ENCODE results near the gene FAHD1. TPM values are rescaled to one million over a fixed set of nuclear protein-coding genes. Genes with fewer than 3 reads are reported as not detected.

FAHD1 gene
- polyA plus RNA-seq, 1 donor from 2014 or later: 73.5 TPM

DNA sequence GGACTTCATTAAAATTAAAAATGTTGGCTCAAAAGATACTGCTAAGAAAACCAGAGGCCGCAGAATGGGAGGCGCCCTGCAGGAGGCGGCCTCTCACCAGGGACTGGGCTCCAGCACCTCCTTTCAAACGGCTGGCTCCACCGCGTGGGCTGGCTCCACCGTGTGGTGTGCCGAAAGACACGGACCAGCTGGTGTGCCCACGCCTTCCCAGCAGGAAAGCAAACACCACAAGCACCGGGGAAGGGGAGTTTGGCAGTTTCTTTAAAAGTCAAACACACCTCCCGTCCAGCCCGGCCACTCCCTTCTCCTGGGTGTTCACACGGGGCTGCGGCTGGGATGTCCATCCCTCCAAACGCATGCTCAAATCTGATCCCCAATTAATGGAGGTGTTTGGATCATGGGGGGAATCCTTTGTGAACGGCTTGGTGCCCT is 14.3 kb upstream of the FAHD1 start:
- H3K27ac ChIP-seq (ENCODE audit: low read length): no peak overlapping the region

GRCh38 chr16:1815461-1815860 is 11.5 kb upstream of the FAHD1 start:
- Histone ChIP-seq H3K4me2 (ENCODE audit: low read length) (no peak overlapping the region), H3K79me2 (replicated peaks; ENCODE audit: insufficient read depth, low read length) (no peaks in the 10 kb centered on the region), H2AFZ (ENCODE audit: low read depth, low read length) (no peak overlapping the region), H3K27me3 (ENCODE audit: insufficient read depth, low read depth, low read length) (no peaks in the 10 kb centered on the region), H3F3A (ENCODE audit: insufficient read depth, low read length, poor library complexity, severe bottlenecking) (no peaks in the 10 kb centered on the region), H3K9ac (ENCODE audit: low read length) (no peak overlapping the region), H4K20me1 (ENCODE audit: insufficient read depth) (no peaks in the 10 kb centered on the region), H3K27ac (ENCODE audit: low read length) (no peak overlapping the region), H3K9me3 (ENCODE audit: low read length) (no peaks in the 10 kb centered on the region), H3K4me3 (ENCODE audit: low read length) (no peak overlapping the region), H3K9me2 (ENCODE audit: insufficient read depth, low read length) (no peaks in the 10 kb centered on the region), H3K36me3 (ENCODE audit: insufficient read depth, low read length) (no peaks in the 10 kb centered on the region)
- no peak for TF ChIP-seq POLR2AphosphoS5 (IDR thresholded peaks at IDR 0.05)
- no peak for TF ChIP-seq RAD21 (conservative IDR thresholded peaks at IDR 0.05)
- TF ChIP-seq EP300 (conservative IDR thresholded peaks at IDR 0.05; ENCODE audit: poor library complexity, severe bottlenecking): no peak
- TF ChIP-seq MXI1 (conservative IDR thresholded peaks at IDR 0.05; ENCODE audit: poor library complexity, severe bottlenecking): no peak
- no peak for TF ChIP-seq EZH2 (IDR thresholded peaks at IDR 0.05; ENCODE audit: borderline replicate concordance, insufficient read depth, low read length, poor library complexity, severe bottlenecking)
- TF ChIP-seq, protein P1, sequence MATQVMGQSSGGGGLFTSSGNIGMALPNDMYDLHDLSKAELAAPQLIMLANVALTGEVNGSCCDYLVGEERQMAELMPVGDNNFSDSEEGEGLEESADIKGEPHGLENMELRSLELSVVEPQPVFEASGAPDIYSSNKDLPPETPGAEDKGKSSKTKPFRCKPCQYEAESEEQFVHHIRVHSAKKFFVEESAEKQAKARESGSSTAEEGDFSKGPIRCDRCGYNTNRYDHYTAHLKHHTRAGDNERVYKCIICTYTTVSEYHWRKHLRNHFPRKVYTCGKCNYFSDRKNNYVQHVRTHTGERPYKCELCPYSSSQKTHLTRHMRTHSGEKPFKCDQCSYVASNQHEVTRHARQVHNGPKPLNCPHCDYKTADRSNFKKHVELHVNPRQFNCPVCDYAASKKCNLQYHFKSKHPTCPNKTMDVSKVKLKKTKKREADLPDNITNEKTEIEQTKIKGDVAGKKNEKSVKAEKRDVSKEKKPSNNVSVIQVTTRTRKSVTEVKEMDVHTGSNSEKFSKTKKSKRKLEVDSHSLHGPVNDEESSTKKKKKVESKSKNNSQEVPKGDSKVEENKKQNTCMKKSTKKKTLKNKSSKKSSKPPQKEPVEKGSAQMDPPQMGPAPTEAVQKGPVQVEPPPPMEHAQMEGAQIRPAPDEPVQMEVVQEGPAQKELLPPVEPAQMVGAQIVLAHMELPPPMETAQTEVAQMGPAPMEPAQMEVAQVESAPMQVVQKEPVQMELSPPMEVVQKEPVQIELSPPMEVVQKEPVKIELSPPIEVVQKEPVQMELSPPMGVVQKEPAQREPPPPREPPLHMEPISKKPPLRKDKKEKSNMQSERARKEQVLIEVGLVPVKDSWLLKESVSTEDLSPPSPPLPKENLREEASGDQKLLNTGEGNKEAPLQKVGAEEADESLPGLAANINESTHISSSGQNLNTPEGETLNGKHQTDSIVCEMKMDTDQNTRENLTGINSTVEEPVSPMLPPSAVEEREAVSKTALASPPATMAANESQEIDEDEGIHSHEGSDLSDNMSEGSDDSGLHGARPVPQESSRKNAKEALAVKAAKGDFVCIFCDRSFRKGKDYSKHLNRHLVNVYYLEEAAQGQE (IDR thresholded peaks at IDR 0.05; ENCODE audit: borderline replicate concordance): no peak
- TF ChIP-seq TAF1 (IDR thresholded peaks at IDR 0.05; ENCODE audit: low read depth): no peak
- no peak for TF ChIP-seq SMC3 (conservative IDR thresholded peaks at IDR 0.05; ENCODE audit: poor library complexity)
- TF ChIP-seq, protein P2, sequence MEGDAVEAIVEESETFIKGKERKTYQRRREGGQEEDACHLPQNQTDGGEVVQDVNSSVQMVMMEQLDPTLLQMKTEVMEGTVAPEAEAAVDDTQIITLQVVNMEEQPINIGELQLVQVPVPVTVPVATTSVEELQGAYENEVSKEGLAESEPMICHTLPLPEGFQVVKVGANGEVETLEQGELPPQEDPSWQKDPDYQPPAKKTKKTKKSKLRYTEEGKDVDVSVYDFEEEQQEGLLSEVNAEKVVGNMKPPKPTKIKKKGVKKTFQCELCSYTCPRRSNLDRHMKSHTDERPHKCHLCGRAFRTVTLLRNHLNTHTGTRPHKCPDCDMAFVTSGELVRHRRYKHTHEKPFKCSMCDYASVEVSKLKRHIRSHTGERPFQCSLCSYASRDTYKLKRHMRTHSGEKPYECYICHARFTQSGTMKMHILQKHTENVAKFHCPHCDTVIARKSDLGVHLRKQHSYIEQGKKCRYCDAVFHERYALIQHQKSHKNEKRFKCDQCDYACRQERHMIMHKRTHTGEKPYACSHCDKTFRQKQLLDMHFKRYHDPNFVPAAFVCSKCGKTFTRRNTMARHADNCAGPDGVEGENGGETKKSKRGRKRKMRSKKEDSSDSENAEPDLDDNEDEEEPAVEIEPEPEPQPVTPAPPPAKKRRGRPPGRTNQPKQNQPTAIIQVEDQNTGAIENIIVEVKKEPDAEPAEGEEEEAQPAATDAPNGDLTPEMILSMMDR (IDR thresholded peaks at IDR 0.05; ENCODE audit: poor library complexity, severe bottlenecking): no peak

More for the DNA sequence above, 14.3 kb upstream of the FAHD1 start:
- Histone ChIP-seq H2AFZ (ENCODE audit: low read depth, low read length) (no peak overlapping the region), H3K79me2 (replicated peaks; ENCODE audit: insufficient read depth, low read length) (no peaks in the 10 kb centered on the region), H3K36me3 (ENCODE audit: insufficient read depth, low read length) (no peaks in the 10 kb centered on the region), H3K9me3 (ENCODE audit: low read length) (no peaks in the 10 kb centered on the region), H3F3A (ENCODE audit: insufficient read depth, low read length, poor library complexity, severe bottlenecking) (no peaks in the 10 kb centered on the region), H3K4me2 (ENCODE audit: low read length) (no peak overlapping the region), H4K20me1 (ENCODE audit: insufficient read depth) (no peaks in the 10 kb centered on the region), H3K9ac (ENCODE audit: low read length) (no peak overlapping the region), H3K9me2 (ENCODE audit: insufficient read depth, low read length) (no peaks in the 10 kb centered on the region), H3K4me3 (ENCODE audit: low read length) (no peak overlapping the region), H3K27me3 (ENCODE audit: insufficient read depth, low read depth, low read length) (no peaks in the 10 kb centered on the region)
- TF ChIP-seq TAF1 (IDR thresholded peaks at IDR 0.05; ENCODE audit: low read depth): no peak
- no peak for TF ChIP-seq MXI1 (conservative IDR thresholded peaks at IDR 0.05; ENCODE audit: poor library complexity, severe bottlenecking)
- TF ChIP-seq, protein P2 (IDR thresholded peaks at IDR 0.05; ENCODE audit: poor library complexity, severe bottlenecking): no peak
- TF ChIP-seq SMC3 (conservative IDR thresholded peaks at IDR 0.05; ENCODE audit: poor library complexity): no peak
- no peak for TF ChIP-seq RAD21 (conservative IDR thresholded peaks at IDR 0.05)
- TF ChIP-seq, protein P1 (IDR thresholded peaks at IDR 0.05; ENCODE audit: borderline replicate concordance): no peak
- no peak for TF ChIP-seq POLR2AphosphoS5 (IDR thresholded peaks at IDR 0.05)
- no peak for TF ChIP-seq EZH2 (IDR thresholded peaks at IDR 0.05; ENCODE audit: borderline replicate concordance, insufficient read depth, low read length, poor library complexity, severe bottlenecking)
- TF ChIP-seq EP300 (conservative IDR thresholded peaks at IDR 0.05; ENCODE audit: poor library complexity, severe bottlenecking): no peak

Data from neural cell (in vitro differentiated cells).